Measurements from ENCODE around the gene HIGD2A. TPM values are rescaled to one million over a fixed set of nuclear protein-coding genes. Genes with fewer than 3 reads are reported as not detected.

Gene HIGD2A
- polyA plus RNA-seq, 1 donor from 2014 or later = 61.8 TPM

DNA sequence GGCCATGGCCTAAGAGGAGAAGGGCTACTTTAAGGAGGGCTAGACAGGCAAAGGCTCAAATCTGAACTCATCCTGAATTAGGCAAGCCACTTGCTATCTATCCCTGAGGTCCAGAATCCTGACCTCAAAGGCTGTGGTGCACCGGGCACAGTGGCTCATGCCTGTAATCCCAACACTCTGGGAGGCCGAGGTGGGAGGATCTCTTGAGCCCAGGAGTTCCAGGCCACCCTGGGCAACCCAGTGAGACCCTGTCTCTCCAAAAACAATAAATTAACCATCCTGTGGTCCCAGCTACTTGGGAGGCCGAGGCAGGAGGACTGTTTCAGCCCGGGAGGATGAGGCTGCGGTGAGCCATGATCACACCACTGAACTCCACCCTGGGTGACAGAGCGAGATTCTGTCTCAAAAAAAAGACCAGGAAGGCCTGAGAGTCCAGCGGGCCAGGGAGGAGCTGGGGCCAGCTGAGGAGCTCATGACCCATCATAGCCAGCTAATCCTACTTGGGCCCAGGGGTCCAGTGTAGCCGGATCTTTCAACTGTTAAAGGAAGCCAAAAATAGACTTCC, 4.1 kb upstream of the HIGD2A start:
- no peaks in the 10 kb centered on the region for H3K36me3 ChIP-seq (ENCODE audit: insufficient read depth, low read length)
- H3K79me2 ChIP-seq (replicated peaks; ENCODE audit: insufficient read depth, low read length) = peaks cover 10% of the 10 kb centered on the region

DNA sequence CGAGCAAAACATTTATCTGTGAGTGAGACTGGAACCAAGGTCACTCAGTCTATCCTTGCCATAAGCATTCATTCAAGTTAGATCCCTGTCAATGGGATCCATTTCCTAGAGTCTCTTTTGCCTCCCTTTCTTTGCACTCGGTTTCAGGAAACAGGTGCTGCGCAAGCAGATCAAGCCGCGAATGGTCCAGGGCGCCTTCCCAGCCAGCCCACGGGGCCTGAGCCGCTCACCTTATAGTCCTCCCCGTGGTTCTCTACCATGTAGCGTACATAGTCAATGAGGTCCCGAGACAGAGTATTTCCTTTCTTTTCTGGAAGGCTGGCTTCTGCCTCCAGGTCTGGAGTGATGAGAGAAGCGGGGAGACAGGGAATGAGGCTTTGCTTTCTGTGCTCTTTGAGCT, 3.6 kb upstream of the HIGD2A start:
- H3K79me2 ChIP-seq (replicated peaks; ENCODE audit: insufficient read depth, low read length) = peaks cover 10% of the 10 kb centered on the region
- no peaks in the 10 kb centered on the region for H3K9me3 ChIP-seq (ENCODE audit: low read length)
- no peak overlapping the region for H2AFZ ChIP-seq (ENCODE audit: low read depth, low read length)
- H3K4me3 ChIP-seq (ENCODE audit: low read length) = no peak overlapping the region
- H3K36me3 ChIP-seq (ENCODE audit: insufficient read depth, low read length) = no peaks in the 10 kb centered on the region
- TF ChIP-seq, protein P1, sequence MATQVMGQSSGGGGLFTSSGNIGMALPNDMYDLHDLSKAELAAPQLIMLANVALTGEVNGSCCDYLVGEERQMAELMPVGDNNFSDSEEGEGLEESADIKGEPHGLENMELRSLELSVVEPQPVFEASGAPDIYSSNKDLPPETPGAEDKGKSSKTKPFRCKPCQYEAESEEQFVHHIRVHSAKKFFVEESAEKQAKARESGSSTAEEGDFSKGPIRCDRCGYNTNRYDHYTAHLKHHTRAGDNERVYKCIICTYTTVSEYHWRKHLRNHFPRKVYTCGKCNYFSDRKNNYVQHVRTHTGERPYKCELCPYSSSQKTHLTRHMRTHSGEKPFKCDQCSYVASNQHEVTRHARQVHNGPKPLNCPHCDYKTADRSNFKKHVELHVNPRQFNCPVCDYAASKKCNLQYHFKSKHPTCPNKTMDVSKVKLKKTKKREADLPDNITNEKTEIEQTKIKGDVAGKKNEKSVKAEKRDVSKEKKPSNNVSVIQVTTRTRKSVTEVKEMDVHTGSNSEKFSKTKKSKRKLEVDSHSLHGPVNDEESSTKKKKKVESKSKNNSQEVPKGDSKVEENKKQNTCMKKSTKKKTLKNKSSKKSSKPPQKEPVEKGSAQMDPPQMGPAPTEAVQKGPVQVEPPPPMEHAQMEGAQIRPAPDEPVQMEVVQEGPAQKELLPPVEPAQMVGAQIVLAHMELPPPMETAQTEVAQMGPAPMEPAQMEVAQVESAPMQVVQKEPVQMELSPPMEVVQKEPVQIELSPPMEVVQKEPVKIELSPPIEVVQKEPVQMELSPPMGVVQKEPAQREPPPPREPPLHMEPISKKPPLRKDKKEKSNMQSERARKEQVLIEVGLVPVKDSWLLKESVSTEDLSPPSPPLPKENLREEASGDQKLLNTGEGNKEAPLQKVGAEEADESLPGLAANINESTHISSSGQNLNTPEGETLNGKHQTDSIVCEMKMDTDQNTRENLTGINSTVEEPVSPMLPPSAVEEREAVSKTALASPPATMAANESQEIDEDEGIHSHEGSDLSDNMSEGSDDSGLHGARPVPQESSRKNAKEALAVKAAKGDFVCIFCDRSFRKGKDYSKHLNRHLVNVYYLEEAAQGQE (IDR thresholded peaks at IDR 0.05; ENCODE audit: borderline replicate concordance) = no peak
- TF ChIP-seq EP300 (conservative IDR thresholded peaks at IDR 0.05; ENCODE audit: poor library complexity, severe bottlenecking) = no peak
- H3K27me3 ChIP-seq (ENCODE audit: insufficient read depth, low read depth, low read length) = no peaks in the 10 kb centered on the region
- H3K27ac ChIP-seq (ENCODE audit: low read length) = no peak overlapping the region
- no peaks in the 10 kb centered on the region for H3F3A ChIP-seq (ENCODE audit: insufficient read depth, low read length, poor library complexity, severe bottlenecking)
- H3K4me2 ChIP-seq (ENCODE audit: low read length) = no peak overlapping the region
- H3K9me2 ChIP-seq (ENCODE audit: insufficient read depth, low read length) = no peaks in the 10 kb centered on the region
- no peak overlapping the region for H3K9ac ChIP-seq (ENCODE audit: low read length)
- no peaks in the 10 kb centered on the region for H4K20me1 ChIP-seq (ENCODE audit: insufficient read depth)

More for the DNA sequence above, 4.1 kb upstream of the HIGD2A start:
- Histone ChIP-seq H3K27me3 (ENCODE audit: insufficient read depth, low read depth, low read length) (no peaks in the 10 kb centered on the region), H3F3A (ENCODE audit: insufficient read depth, low read length, poor library complexity, severe bottlenecking) (no peaks in the 10 kb centered on the region), H2AFZ (ENCODE audit: low read depth, low read length) (no peak overlapping the region), H3K4me2 (ENCODE audit: low read length) (no peak overlapping the region), H3K27ac (ENCODE audit: low read length) (no peak overlapping the region), H3K9me2 (ENCODE audit: insufficient read depth, low read length) (no peaks in the 10 kb centered on the region), H4K20me1 (ENCODE audit: insufficient read depth) (no peaks in the 10 kb centered on the region), H3K4me3 (ENCODE audit: low read length) (no peak overlapping the region), H3K9me3 (ENCODE audit: low read length) (no peaks in the 10 kb centered on the region), H3K9ac (ENCODE audit: low read length) (no peak overlapping the region)
- TF ChIP-seq POLR2AphosphoS5 (IDR thresholded peaks at IDR 0.05) = no peak
- no peak for TF ChIP-seq EP300 (conservative IDR thresholded peaks at IDR 0.05; ENCODE audit: poor library complexity, severe bottlenecking)
- no peak for TF ChIP-seq RAD21 (conservative IDR thresholded peaks at IDR 0.05)
- TF ChIP-seq TAF1 (IDR thresholded peaks at IDR 0.05; ENCODE audit: low read depth) = no peak
- TF ChIP-seq SMC3 (conservative IDR thresholded peaks at IDR 0.05; ENCODE audit: poor library complexity) = no peak
- TF ChIP-seq, protein P1 (IDR thresholded peaks at IDR 0.05; ENCODE audit: borderline replicate concordance) = no peak
- no peak for TF ChIP-seq EZH2 (IDR thresholded peaks at IDR 0.05; ENCODE audit: borderline replicate concordance, insufficient read depth, low read length, poor library complexity, severe bottlenecking)
- TF ChIP-seq MXI1 (conservative IDR thresholded peaks at IDR 0.05; ENCODE audit: poor library complexity, severe bottlenecking) = no peak
- TF ChIP-seq, protein P2, sequence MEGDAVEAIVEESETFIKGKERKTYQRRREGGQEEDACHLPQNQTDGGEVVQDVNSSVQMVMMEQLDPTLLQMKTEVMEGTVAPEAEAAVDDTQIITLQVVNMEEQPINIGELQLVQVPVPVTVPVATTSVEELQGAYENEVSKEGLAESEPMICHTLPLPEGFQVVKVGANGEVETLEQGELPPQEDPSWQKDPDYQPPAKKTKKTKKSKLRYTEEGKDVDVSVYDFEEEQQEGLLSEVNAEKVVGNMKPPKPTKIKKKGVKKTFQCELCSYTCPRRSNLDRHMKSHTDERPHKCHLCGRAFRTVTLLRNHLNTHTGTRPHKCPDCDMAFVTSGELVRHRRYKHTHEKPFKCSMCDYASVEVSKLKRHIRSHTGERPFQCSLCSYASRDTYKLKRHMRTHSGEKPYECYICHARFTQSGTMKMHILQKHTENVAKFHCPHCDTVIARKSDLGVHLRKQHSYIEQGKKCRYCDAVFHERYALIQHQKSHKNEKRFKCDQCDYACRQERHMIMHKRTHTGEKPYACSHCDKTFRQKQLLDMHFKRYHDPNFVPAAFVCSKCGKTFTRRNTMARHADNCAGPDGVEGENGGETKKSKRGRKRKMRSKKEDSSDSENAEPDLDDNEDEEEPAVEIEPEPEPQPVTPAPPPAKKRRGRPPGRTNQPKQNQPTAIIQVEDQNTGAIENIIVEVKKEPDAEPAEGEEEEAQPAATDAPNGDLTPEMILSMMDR (IDR thresholded peaks at IDR 0.05; ENCODE audit: poor library complexity, severe bottlenecking) = no peak

All from neural cell (in vitro differentiated cells).